Kidney epithelial cell (primary cell): Measurements from ENCODE around the gene LARP4B. TPM values are rescaled to one million over a fixed set of nuclear protein-coding genes. Genes with fewer than 3 reads are reported as not detected.

Source experiments
- DNase-seq: peaks from one replicate; pipeline ENCODE4 v3.0.0-alpha.2; 2010; ENCODE audit warnings: low read depth
- H3K27me3 ChIP-seq: 2 replicates; pipeline ENCODE4 v1.6.0; 2011; ENCODE audit warnings: low read length; ENCODE audit not compliant: control insufficient read depth, insufficient read depth
- H3K36me3 ChIP-seq: 2 replicates; pipeline ENCODE4 v1.5.1; 2011; ENCODE audit warnings: low read length; ENCODE audit not compliant: control insufficient read depth, insufficient read depth
- H3K4me3 ChIP-seq: 2 replicates; pipeline ENCODE4 v1.5.1; 2011; ENCODE audit warnings: low read depth, mild to moderate bottlenecking, control low read depth, low read length
- CTCF ChIP-seq: IDR thresholded peaks from 2 replicates; pipeline ENCODE4 v1.5.1; 2011; ENCODE audit warnings: mild to moderate bottlenecking, moderate library complexity, low read length, control low read depth, inconsistent platforms; ENCODE audit not compliant: insufficient read depth, poor library complexity, severe bottlenecking
- total RNA-seq: library from RNA; depleted of rRNA; stranded (reverse); fragments of >200 nt; gene quantifications from 2 replicates; pipeline ENCODE4 v1.2.3, GENCODE V29; 2015

The LARP4B gene
- total RNA-seq, 1 donor from 2014 or later: 64.0 TPM

GRCh38 chr10:926075-926698, 5.3 kb downstream of the LARP4B start:
- no peaks in the 10 kb centered on the region for H3K27me3 ChIP-seq
- H3K36me3 ChIP-seq: peaks cover 1% of the 10 kb centered on the region
- no peak overlapping the region for H3K4me3 ChIP-seq
- TF ChIP-seq CTCF: no peak
- no peak for DNase-seq

- no peak for DNase-seq
- TF ChIP-seq CTCF: no peak
- Histone ChIP-seq H3K4me3 (no peak overlapping the region), H3K36me3 (peaks cover 1% of the 10 kb centered on the region), H3K27me3 (no peaks in the 10 kb centered on the region)
Measured at GRCh38 chr10:924524-924859, 7.0 kb downstream of the LARP4B start.

GRCh38 chr10:923844-924523, 7.5 kb downstream of the LARP4B start:
- Histone ChIP-seq H3K27me3 (no peaks in the 10 kb centered on the region), H3K4me3 (no peak overlapping the region), H3K36me3 (peaks cover 1% of the 10 kb centered on the region)
- TF ChIP-seq CTCF: no peak
- DNase-seq: no peak

- no peak for TF ChIP-seq CTCF
- DNase-seq: no peak
- H3K36me3 ChIP-seq: peaks cover 1% of the 10 kb centered on the region
- no peak overlapping the region for H3K4me3 ChIP-seq
- no peaks in the 10 kb centered on the region for H3K27me3 ChIP-seq
Measured at GRCh38 chr10:921471-922414, 9.8 kb downstream of the LARP4B start.

GRCh38 chr10:920450-920849, 11.1 kb downstream of the LARP4B start:
- Histone ChIP-seq H3K27me3 (no peaks in the 10 kb centered on the region), H3K36me3 (peaks cover 1% of the 10 kb centered on the region)
- no peak for DNase-seq

More at GRCh38 chr10:920450-920849, 11.1 kb downstream of the LARP4B start:
- H3K4me3 ChIP-seq: no peak overlapping the region
- no peak for TF ChIP-seq CTCF
